Endothelial cell of umbilical vein (primary cell): ENCODE results near the gene MSANTD2. TPM values are rescaled to one million over a fixed set of nuclear protein-coding genes. Genes with fewer than 3 reads are reported as not detected.

ENCODE experiments used
- Bru-seq: library from RNA; stranded (reverse); fragments of 400-500 nt; gene quantifications from one replicate; lab custom pipeline; 2021; lab: Mats Ljungman, UMichigan
- BruChase-seq, 2 experiments: library from RNA; stranded (reverse); fragments of 400-500 nt; gene quantifications; one replicate each; lab custom pipeline; 2021; lab: Mats Ljungman, UMichigan
- BruUV-seq: library from RNA; stranded (reverse); fragments of 400-500 nt; replicated peaks from 2 replicates; lab custom pipeline; 2021; lab: Mats Ljungman, UMichigan
- CTCF ChIA-PET: fragments of 300-600, 350-600 bp; sonication (Branson Sonifier 250); formaldehyde crosslinking; loops from one replicate; lab custom pipeline; 2021; ENCODE audit warnings: antibody characterized with exemption, inconsistent platforms; lab: Charles Lee
- POLR2A ChIA-PET: fragments of 300-600, 350-600 bp; sonication (Branson Sonifier 250); formaldehyde crosslinking; loops from one replicate; lab custom pipeline; 2021; ENCODE audit warnings: antibody characterized with exemption, inconsistent platforms; lab: Charles Lee
- DNase-seq: peaks from one replicate; pipeline ENCODE4 v3.0.0-alpha.2; 2011; ENCODE audit warnings: low read depth, low spot score
- FAIRE-seq: peaks from 2 replicates; lab custom pipeline; 2011; peaks lifted over from hg19 to GRCh38; lab: Jason Lieb, UNC
- H2AFZ ChIP-seq: 2 replicates; pipeline ENCODE4 v1.6.0; 2012; ENCODE audit warnings: low read depth, low read length, control low read depth, inconsistent platforms
- H3K27ac ChIP-seq: 2 replicates; pipeline ENCODE4 v1.5.1; 2011; ENCODE audit warnings: low read depth, mild to moderate bottlenecking, control low read depth, low read length, moderate library complexity; ENCODE audit not compliant: insufficient read depth
- H3K27me3 ChIP-seq, 2 experiments: 2 replicates each; pipeline versions ENCODE4 v1.6.0 to v1.6.1; 2011; ENCODE audit warnings: low read length in 2 of 2, mixed read lengths in 1 of 2; ENCODE audit not compliant: control insufficient read depth in 2 of 2, insufficient read depth in 2 of 2
- H3K36me3 ChIP-seq, 2 experiments: 2 replicates in 1 of 2; 3 replicates in 1 of 2; pipeline ENCODE4 v1.5.1; 2011; ENCODE audit warnings: low read length in 2 of 2, mild to moderate bottlenecking in 1 of 2, moderate library complexity in 1 of 2; ENCODE audit not compliant: control insufficient read depth in 2 of 2, insufficient read depth in 2 of 2; ENCODE audit errors: extremely low read depth in 1 of 2
- H3K4me1 ChIP-seq: 3 replicates; pipeline ENCODE4 v1.5.1; 2011; ENCODE audit warnings: mild to moderate bottlenecking, low read length; ENCODE audit not compliant: control insufficient read depth, insufficient read depth; ENCODE audit errors: extremely low read depth
- H3K4me2 ChIP-seq: 2 replicates; pipeline ENCODE4 v1.6.1; 2011; ENCODE audit warnings: low read length, control low read depth, mixed read lengths; ENCODE audit not compliant: insufficient read depth
- H3K4me3 ChIP-seq, 3 experiments: fragments of 200-600 bp in 1 of 3; sonication (generic), shearing (Covaris generic) in 1 of 3; replicated peaks in 1 of 3; 2 replicates each; pipeline ENCODE4 v1.5.1; 2011 to 2016; ENCODE audit warnings: control low read depth in 3 of 3, low read length in 3 of 3, mild to moderate bottlenecking in 2 of 3, inconsistent platforms in 1 of 3, low read depth in 1 of 3, moderate library complexity in 1 of 3; ENCODE audit not compliant: insufficient read depth in 1 of 3
- H3K79me2 ChIP-seq: 2 replicates; pipeline ENCODE4 v1.6.0; 2012; ENCODE audit warnings: low read length, inconsistent platforms; ENCODE audit not compliant: control insufficient read depth, insufficient read depth
- H3K9ac ChIP-seq: replicated peaks from 2 replicates; pipeline ENCODE3; 2011; ENCODE audit warnings: low read length, control low read depth; ENCODE audit not compliant: insufficient read depth; ENCODE audit errors: extremely low read depth
- H3K9me1 ChIP-seq: replicated peaks from 3 replicates; pipeline ENCODE4 v1.6.0; 2011; ENCODE audit warnings: mild to moderate bottlenecking, low read length; ENCODE audit not compliant: control insufficient read depth, insufficient read depth; ENCODE audit errors: extremely low read depth
- H3K9me3 ChIP-seq: replicated peaks from 2 replicates; pipeline ENCODE4 v1.5.1; 2012; ENCODE audit warnings: low read length, inconsistent platforms; ENCODE audit not compliant: control insufficient read depth, insufficient read depth
- H4K20me1 ChIP-seq: replicated peaks from 2 replicates; pipeline ENCODE3; 2011; ENCODE audit warnings: mild to moderate bottlenecking, low read length; ENCODE audit not compliant: control insufficient read depth, insufficient read depth; ENCODE audit errors: extremely low read depth
- CTCF ChIP-seq, 2 donors: IDR thresholded peaks; 1 replicate in 1 of 2; 2 replicates in 1 of 2; pipeline ENCODE4 v1.5.1; 2011; ENCODE audit warnings: low read length in 2 of 2, mild to moderate bottlenecking in 2 of 2, moderate library complexity in 2 of 2, control low read depth in 1 of 2, inconsistent platforms in 1 of 2, low read depth in 1 of 2; ENCODE audit not compliant: insufficient read depth in 1 of 2; ENCODE audit errors: extremely low read depth in 1 of 2
- EZH2 ChIP-seq: IDR thresholded peaks from 2 replicates; pipeline ENCODE4 v1.6.1; 2012; ENCODE audit warnings: borderline replicate concordance, low read depth, mild to moderate bottlenecking, moderate library complexity, low read length, inconsistent platforms; ENCODE audit not compliant: severe bottlenecking
- FOS ChIP-seq: IDR thresholded peaks from 2 replicates; pipeline ENCODE4 v1.6.1; 2011; ENCODE audit warnings: mild to moderate bottlenecking, low read length, moderate library complexity, borderline replicate concordance; ENCODE audit not compliant: insufficient read depth
- GATA2 ChIP-seq: IDR thresholded peaks from 2 replicates; pipeline ENCODE4 v1.7.0; 2011; ENCODE audit warnings: low read depth, mild to moderate bottlenecking, moderate library complexity, mixed read lengths, low read length; ENCODE audit not compliant: insufficient read length, insufficient read depth
- JUN ChIP-seq: IDR thresholded peaks from 2 replicates; pipeline ENCODE4 v1.6.1; 2011; ENCODE audit warnings: borderline replicate concordance, low read depth; ENCODE audit not compliant: insufficient read length, insufficient read depth
- MAX ChIP-seq: IDR thresholded peaks from 2 replicates; pipeline ENCODE4 v1.6.1; 2011; ENCODE audit not compliant: insufficient read depth, insufficient read length
- MYC ChIP-seq: IDR thresholded peaks from one replicate; pipeline ENCODE4 v1.6.1; 2011; ENCODE audit warnings: mild to moderate bottlenecking, low read depth, low read length
- POLR2A ChIP-seq: IDR thresholded peaks from 2 replicates; pipeline ENCODE4 v1.6.1; 2012; ENCODE audit warnings: low read depth, mild to moderate bottlenecking, control low read depth, low read length
- POLR2AphosphoS5 ChIP-seq: IDR thresholded peaks from 2 replicates; pipeline ENCODE4 v1.6.1; 2012; ENCODE audit warnings: low read depth, mild to moderate bottlenecking, control low read depth, low read length, moderate library complexity; ENCODE audit not compliant: insufficient read depth
- dilution Hi-C: fragments of 300-500 bp; cut with MboI; formaldehyde crosslinking; loops from one replicate; pipeline ENCODE4 v1.15.0; 2019; ENCODE audit warnings: low sequenced_read_pairs; ENCODE audit not compliant: extremely low pct_ligation_motif_present
- intact Hi-C: fragments of 100-400 bp; cut with micrococcal nuclease; formaldehyde crosslinking; loops from one replicate; pipeline ENCODE4 v1.10.0; 2022
- long read RNA-seq: library from polyadenylated mRNA; stranded (forward); transcript quantifications from one replicate; pipeline ENCODE4 v2.0.0, GENCODE V29; 2021
- polyA minus RNA-seq, 3 experiments: library from RNA; depleted of rRNA, polyadenylated mRNA; stranded (reverse); fragments of >200 nt; gene quantifications; 1 replicate in 1 of 3; 2 replicates in 2 of 3; pipeline ENCODE4 v1.2.3, GENCODE V29; 2011
- polyA plus RNA-seq, 4 experiments: library from polyadenylated mRNA; depleted of rRNA in 3 of 4; stranded (reverse) in 3 of 4; unstranded in 1 of 4; fragments of >200 nt; gene quantifications; 2 replicates each; pipeline versions ENCODE4 v1.2.1 to v1.2.3, GENCODE V29; 2011 to 2012; ENCODE audit warnings: missing spikeins in 1 of 4
- total RNA-seq: library from RNA; stranded (reverse); gene quantifications from 2 replicates; pipeline ENCODE4 v1.2.3, GENCODE V29; 2021

The MSANTD2 gene
- total RNA-seq (17.0 and 23.2 TPM in 2 replicates), polyA plus RNA-seq (5.5 and 5.6 TPM in 2 replicates), polyA minus RNA-seq (5.5 and 7.1 TPM in 2 replicates), Bru-seq, nascent RNA (percentile 88 among the genes with signal in this experiment), BruChase-seq, experiment 1, labeled RNA remaining after a 6-hour chase (percentile 94 among the genes with signal in this experiment), BruChase-seq, experiment 2, labeled RNA remaining after a 2-hour chase (percentile 95 among the genes with signal in this experiment)
- 4.2 and 5.5 TPM in 2 replicates for polyA plus RNA-seq (2011; cell fraction: cytosol; rRNA removed)
- 38.7 and 39.2 TPM in 2 replicates for polyA plus RNA-seq (2011; cell fraction: nucleus; rRNA removed)
- polyA plus RNA-seq (2012): 6.5 and 10.3 TPM in 2 replicates
- polyA minus RNA-seq (2011; cell fraction: cytosol; rRNA and poly(A)+ RNA removed): 4.1 TPM
- 14.6 and 16.4 TPM in 2 replicates for polyA minus RNA-seq (2011; cell fraction: nucleus; rRNA and poly(A)+ RNA removed)
- long read RNA-seq, transcript MSANTD2-201 (4 exons, 2,495 nt): major isoform, 6 of 24 reads
- long read RNA-seq, transcript MSANTD2-202 (4 exons, 2,349 nt): minor isoform, 5 of 24 reads
- long read RNA-seq, partial matches to known transcripts: 0 of 24 reads
- long read RNA-seq, other reads (novel, unspliced or antisense): 12 of 24 reads

GRCh38 chr11:124800226-124800929 is at the start of gene MSANTD2:
MSANTD2 (minus strand) TSS chr11:124800406; CDS start chr11:124800380, 26 bp downstream.
- Histone ChIP-seq H3K4me3 (peak within 1 kb of the TSS; percentile 59 to 98 (median 62)), H3K4me2 (peak within 1 kb of the TSS; percentile 88), H3K27ac (peak within 1 kb of the TSS; percentile 81), H2AFZ (peak within 1 kb of the TSS; percentile 72), H3K36me3 (no peaks in the 10 kb centered on the region), H3K9me1 (no peaks in the 10 kb centered on the region), H3K4me1 (peaks cover 20% of the 10 kb centered on the region), H3K9me3 (no peaks in the 10 kb centered on the region), H3K27me3 (no peaks in the 10 kb centered on the region), H3K9ac (peak within 1 kb of the TSS; percentile 84), H4K20me1 (no peaks in the 10 kb centered on the region), H3K79me2 (peaks cover 46% of the 10 kb centered on the region)
- peak; percentile 76 for FAIRE-seq
- peak; percentile 82 for DNase-seq
- TF ChIP-seq MYC: no peak
- peak; percentile 91 for TF ChIP-seq POLR2AphosphoS5
- TF ChIP-seq GATA2: no peak
- no peak for TF ChIP-seq FOS
- TF ChIP-seq EZH2: no peak
- TF ChIP-seq CTCF (IDR thresholded peaks at IDR 0.05; ENCODE audit: extremely low read depth in 1 of 2, insufficient read depth in 1 of 2, low read depth in 1 of 2, low read length in 2 of 2): no peak
- TF ChIP-seq MAX: no peak
- TF ChIP-seq POLR2A: peak; percentile 81
- TF ChIP-seq JUN: no peak
- dilution Hi-C loops: no loop called here
- CTCF ChIA-PET: interaction anchor here (0.9 to 10.2 kb wide), 11 partner anchors 10 to 156 kb away, joined by 4 to 191 read pairs (median 9); partner anchors contain the start of gene ESAM
- BruUV-seq: TSS peak; percentile 62
- intact Hi-C loops: loop anchor here (1.0 to 2.0 kb wide), 3 partner anchors 37 to 127 kb away; partner anchors contain the start of genes SIAE and SPA17
- POLR2A ChIA-PET: interaction anchor here (0.5 to 1.6 kb wide), 4 partner anchors 13 to 83 kb away, joined by 3 to 6 read pairs (median 4); no protein-coding TSS in a partner anchor
